ENCODE results near the gene MRPL1. TPM values are rescaled to one million over a fixed set of nuclear protein-coding genes. Genes with fewer than 3 reads are reported as not detected.

The MRPL1 gene
- total RNA-seq, result 19.1 and 40.2 TPM in 2 replicates

GRCh38 chr4:77862478-77863216 is at the start of gene MRPL1:
Gene MRPL1, plus strand, starts transcription at chr4:77862830. Its CDS starts 19 bp downstream, at chr4:77862849.

DNA sequence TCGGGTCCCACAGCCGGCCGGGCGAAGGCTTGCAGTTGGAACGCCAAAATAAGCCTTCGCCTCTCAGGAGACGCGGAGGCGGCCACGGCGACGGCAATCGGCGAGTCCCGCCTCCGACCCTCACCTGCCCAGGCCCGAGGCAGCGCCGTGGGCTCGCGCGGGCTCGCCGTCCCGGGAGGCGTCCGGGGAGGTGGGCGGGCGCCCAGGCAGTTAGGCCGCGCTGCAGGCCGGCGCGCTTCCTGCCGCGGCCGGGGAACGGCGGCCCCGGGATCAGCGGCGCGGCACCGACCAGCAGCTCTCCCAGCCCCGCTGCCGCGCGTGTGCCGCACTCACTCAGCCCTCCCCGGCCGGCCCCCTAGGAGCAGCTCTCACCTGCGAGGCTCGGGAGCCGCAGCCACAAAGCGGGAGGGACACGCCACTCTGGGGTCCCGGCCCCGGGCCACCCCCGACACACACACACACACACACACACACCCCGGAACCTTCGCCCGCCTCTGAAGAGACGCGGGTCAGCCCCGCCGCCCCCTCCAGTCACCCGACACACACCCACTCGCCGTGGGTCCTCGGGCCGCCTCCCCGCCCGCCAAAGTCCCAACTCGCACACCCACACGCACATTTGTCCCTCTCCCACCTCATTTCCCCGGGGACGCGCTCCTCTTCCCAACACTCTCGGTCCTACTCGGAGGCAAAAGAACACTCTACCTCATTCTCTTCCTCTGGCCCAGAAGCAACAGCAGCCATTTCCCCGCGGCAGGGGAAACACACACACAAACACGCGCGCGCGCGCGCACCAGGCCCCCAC is 43.8 kb upstream of the MRPL1 start, which contains the start of gene CNOT6L:
TSS of gene CNOT6L (minus strand) at position 767 of the 802 bp plus-strand sequence. CDS start at position 707, 60 bp downstream.

Other genes starting within 250 kb of the MRPL1 start
- gene CNOT6L, start 43.5 kb upstream of the MRPL1 start, total RNA-seq, result 10.8 and 11.2 TPM in 2 replicates
- gene FRAS1, start 194.5 kb downstream of the MRPL1 start, total RNA-seq, result 8.2 and 11.1 TPM in 2 replicates